ENCODE results near the gene HS6ST3. TPM values are rescaled to one million over a fixed set of nuclear protein-coding genes. Genes with fewer than 3 reads are reported as not detected.

The HS6ST3 gene
- total and polyA plus RNA-seq, 2 experiments from 2014 or later: 2.2 to 2.7 TPM

DNA sequence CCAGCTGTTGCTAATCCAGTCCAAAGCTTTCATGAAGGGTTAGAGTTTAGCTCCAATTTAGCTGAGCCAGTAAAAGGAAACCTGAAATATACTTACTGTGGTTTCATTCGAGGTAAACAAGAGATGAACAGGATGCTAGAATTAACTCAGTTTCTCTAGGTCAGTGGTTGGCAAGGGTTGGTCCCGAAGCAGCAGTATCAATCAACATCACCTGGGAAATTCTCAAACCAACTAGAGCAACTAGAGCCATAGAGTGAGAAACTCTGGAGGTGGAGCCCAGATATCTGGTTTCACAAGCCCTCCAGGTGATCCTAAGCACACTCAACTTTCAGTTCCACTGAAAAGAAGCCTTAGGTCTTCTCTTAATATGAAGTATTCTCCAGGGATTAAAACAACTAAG, 527.6 kb downstream of the HS6ST3 start:
- no peaks in the 10 kb centered on the region for H3K9me3 ChIP-seq (ENCODE audit: low read depth)
- no peaks in the 10 kb centered on the region for H3K79me2 ChIP-seq
- TF ChIP-seq, protein P1, sequence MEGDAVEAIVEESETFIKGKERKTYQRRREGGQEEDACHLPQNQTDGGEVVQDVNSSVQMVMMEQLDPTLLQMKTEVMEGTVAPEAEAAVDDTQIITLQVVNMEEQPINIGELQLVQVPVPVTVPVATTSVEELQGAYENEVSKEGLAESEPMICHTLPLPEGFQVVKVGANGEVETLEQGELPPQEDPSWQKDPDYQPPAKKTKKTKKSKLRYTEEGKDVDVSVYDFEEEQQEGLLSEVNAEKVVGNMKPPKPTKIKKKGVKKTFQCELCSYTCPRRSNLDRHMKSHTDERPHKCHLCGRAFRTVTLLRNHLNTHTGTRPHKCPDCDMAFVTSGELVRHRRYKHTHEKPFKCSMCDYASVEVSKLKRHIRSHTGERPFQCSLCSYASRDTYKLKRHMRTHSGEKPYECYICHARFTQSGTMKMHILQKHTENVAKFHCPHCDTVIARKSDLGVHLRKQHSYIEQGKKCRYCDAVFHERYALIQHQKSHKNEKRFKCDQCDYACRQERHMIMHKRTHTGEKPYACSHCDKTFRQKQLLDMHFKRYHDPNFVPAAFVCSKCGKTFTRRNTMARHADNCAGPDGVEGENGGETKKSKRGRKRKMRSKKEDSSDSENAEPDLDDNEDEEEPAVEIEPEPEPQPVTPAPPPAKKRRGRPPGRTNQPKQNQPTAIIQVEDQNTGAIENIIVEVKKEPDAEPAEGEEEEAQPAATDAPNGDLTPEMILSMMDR (IDR thresholded peaks at IDR 0.05; ENCODE audit: poor library complexity): no peak
- no peak for TF ChIP-seq EZH2 (IDR thresholded peaks at IDR 0.05; ENCODE audit: borderline replicate concordance)
- no peak for TF ChIP-seq EZH2phosphoT487 (IDR thresholded peaks at IDR 0.05; ENCODE audit: low read depth, severe bottlenecking, unreplicated experiment)
- no peak overlapping the region for H2AFZ ChIP-seq
- DNase-seq (ENCODE audit: low spot score): no peak
- no peaks in the 10 kb centered on the region for H3K36me3 ChIP-seq (replicated peaks; ENCODE audit: insufficient read depth, low read depth)
- no peaks in the 10 kb centered on the region for H4K20me1 ChIP-seq (ENCODE audit: insufficient read depth, poor library complexity, severe bottlenecking)
- no peaks in the 10 kb centered on the region for H3K9me2 ChIP-seq (replicated peaks; ENCODE audit: insufficient read depth)
- no peak overlapping the region for H3K27ac ChIP-seq
- no peaks in the 10 kb centered on the region for H3K4me1 ChIP-seq (ENCODE audit: insufficient read depth)
- 85% methylated on average over 2 of the region's 2 CpGs for WGBS (ENCODE audit: low lambda C conversion rate, missing lambda C conversion rate)
- H3K27me3 ChIP-seq: no peaks in the 10 kb centered on the region
- H3K4me3 ChIP-seq: no peak overlapping the region
- H3K4me2 ChIP-seq: no peak overlapping the region

DNA sequence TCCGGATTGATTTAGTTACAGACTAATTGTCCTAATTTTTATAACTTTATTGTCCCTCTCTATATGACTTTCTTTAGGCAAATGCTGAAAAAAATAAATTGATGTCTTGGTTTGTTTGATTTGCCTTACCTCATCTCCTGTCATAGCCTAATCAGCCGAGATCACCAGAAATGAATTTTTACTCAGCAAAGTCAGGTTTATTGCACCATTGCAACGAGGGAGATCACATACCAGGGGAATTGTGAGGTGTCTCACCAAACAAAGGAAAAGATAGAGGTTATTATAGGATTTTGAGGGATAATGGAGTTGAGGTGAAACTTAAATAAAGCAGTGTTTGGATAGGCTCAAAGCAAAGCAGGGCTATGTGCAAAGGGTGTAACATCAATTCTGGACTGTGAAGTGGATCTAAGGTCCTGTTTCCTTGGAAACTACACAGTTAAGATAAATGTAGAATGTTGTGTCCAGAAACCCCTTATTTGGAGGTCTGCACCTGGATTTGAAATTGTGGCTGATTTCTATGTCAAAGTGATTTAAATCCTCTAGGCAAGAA, 531.8 kb downstream of the HS6ST3 start:
- Histone ChIP-seq H3K27me3 (no peaks in the 10 kb centered on the region), H3K27ac (peak overlapping the region; percentile 74), H3K9me3 (ENCODE audit: low read depth) (no peaks in the 10 kb centered on the region), H4K20me1 (ENCODE audit: insufficient read depth, poor library complexity, severe bottlenecking) (no peaks in the 10 kb centered on the region), H3K9me2 (replicated peaks; ENCODE audit: insufficient read depth) (no peaks in the 10 kb centered on the region), H3K79me2 (no peaks in the 10 kb centered on the region), H2AFZ (no peak overlapping the region), H3K4me1 (ENCODE audit: insufficient read depth) (no peaks in the 10 kb centered on the region), H3K36me3 (replicated peaks; ENCODE audit: insufficient read depth, low read depth) (no peaks in the 10 kb centered on the region), H3K4me2 (peak overlapping the region; percentile 9), H3K4me3 (no peak overlapping the region)
- no peak for TF ChIP-seq EZH2 (IDR thresholded peaks at IDR 0.05; ENCODE audit: borderline replicate concordance)
- TF ChIP-seq, protein P1 (IDR thresholded peaks at IDR 0.05; ENCODE audit: poor library complexity): no peak
- no peak for TF ChIP-seq EZH2phosphoT487 (IDR thresholded peaks at IDR 0.05; ENCODE audit: low read depth, severe bottlenecking, unreplicated experiment)
- DNase-seq (ENCODE audit: low spot score): no peak
- WGBS (ENCODE audit: low lambda C conversion rate, missing lambda C conversion rate): 51% methylated on average over 3 of the region's 3 CpGs

DNA sequence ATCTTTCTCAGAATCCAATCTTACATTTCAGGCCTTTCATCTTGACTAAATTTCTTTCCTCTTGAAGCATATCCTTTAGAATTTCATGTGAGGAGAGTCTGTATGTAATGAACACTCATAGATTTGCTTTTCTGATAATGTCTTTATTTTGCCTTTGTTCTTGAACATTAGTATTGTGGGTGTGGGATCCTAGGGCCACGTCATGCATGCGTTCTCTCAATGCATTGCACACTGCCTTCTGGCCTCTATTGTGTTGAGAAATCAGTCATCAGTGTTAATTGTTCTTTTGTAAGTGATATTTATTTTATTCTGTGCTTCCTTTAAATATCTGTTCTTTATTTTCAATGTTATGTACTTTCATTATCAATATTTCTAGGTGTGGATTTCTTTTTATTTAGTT, 539.4 kb downstream of the HS6ST3 start:
- H3K4me1 ChIP-seq (ENCODE audit: insufficient read depth): no peaks in the 10 kb centered on the region
- H3K27ac ChIP-seq: no peak overlapping the region
- H3K9me3 ChIP-seq (ENCODE audit: low read depth): no peaks in the 10 kb centered on the region
- H3K36me3 ChIP-seq (replicated peaks; ENCODE audit: insufficient read depth, low read depth): no peaks in the 10 kb centered on the region
- H3K27me3 ChIP-seq: no peaks in the 10 kb centered on the region
- no peaks in the 10 kb centered on the region for H3K79me2 ChIP-seq
- no peaks in the 10 kb centered on the region for H4K20me1 ChIP-seq (ENCODE audit: insufficient read depth, poor library complexity, severe bottlenecking)
- no peak overlapping the region for H3K4me2 ChIP-seq
- no peak overlapping the region for H3K4me3 ChIP-seq
- H3K9me2 ChIP-seq (replicated peaks; ENCODE audit: insufficient read depth): no peaks in the 10 kb centered on the region
- 93% methylated on average over 2 of the region's 2 CpGs for WGBS (ENCODE audit: low lambda C conversion rate, missing lambda C conversion rate)
- DNase-seq (ENCODE audit: low spot score): no peak
- no peak for TF ChIP-seq EZH2phosphoT487 (IDR thresholded peaks at IDR 0.05; ENCODE audit: low read depth, severe bottlenecking, unreplicated experiment)
- TF ChIP-seq, protein P1 (IDR thresholded peaks at IDR 0.05; ENCODE audit: poor library complexity): no peak
- no peak for TF ChIP-seq EZH2 (IDR thresholded peaks at IDR 0.05; ENCODE audit: borderline replicate concordance)
- no peak overlapping the region for H2AFZ ChIP-seq

Data from hepatocyte (in vitro differentiated cells).